SU-DHL-6 (cell line): Measurements from ENCODE around the gene MRPS22.

Source experiments
- H2AFZ ChIP-seq: fragments of 200-600 bp; sonication (generic); 2 replicates; pipeline ENCODE4 v1.6.1; 2014; ENCODE audit warnings: low read depth, mild to moderate bottlenecking, moderate library complexity, mixed read lengths, antibody characterized with exemption, low read length; ENCODE audit not compliant: severe bottlenecking
- H3F3A ChIP-seq: fragments of 200-600 bp; shearing (Covaris generic); 2 replicates; pipeline ENCODE4 v1.6.0; 2016; ENCODE audit warnings: antibody characterized with exemption, mild to moderate bottlenecking; ENCODE audit not compliant: insufficient read depth
- H3K27ac ChIP-seq: fragments of 200-600 bp; sonication (generic); 2 replicates; pipeline ENCODE4 v1.5.1; 2016; ENCODE audit warnings: low read depth, mild to moderate bottlenecking, low read length, moderate library complexity, mixed read lengths
- H3K27me3 ChIP-seq: fragments of 200-600 bp; sonication (generic), shearing (Covaris generic); 2 replicates; pipeline ENCODE4 v1.6.0; 2014; ENCODE audit warnings: mild to moderate bottlenecking, low read length
- H3K36me3 ChIP-seq: fragments of 200-600 bp; sonication (generic); 2 replicates; pipeline ENCODE4 v1.6.1; 2014; ENCODE audit warnings: mild to moderate bottlenecking, low read length, mixed read lengths
- H3K4me2 ChIP-seq: fragments of 300-600, 200-600 bp; shearing (Covaris generic), sonication (generic); 2 replicates; pipeline ENCODE4 v1.6.0; 2014; ENCODE audit warnings: low read length, low read depth, mild to moderate bottlenecking; ENCODE audit not compliant: poor library complexity, severe bottlenecking
- H3K4me3 ChIP-seq: fragments of 200-600 bp; sonication (generic); 2 replicates; pipeline ENCODE4 v1.5.1; 2014; ENCODE audit warnings: antibody characterized with exemption, low read length, mild to moderate bottlenecking, mixed read lengths; ENCODE audit not compliant: insufficient read depth, poor library complexity, severe bottlenecking
- H3K79me2 ChIP-seq: fragments of 200-600 bp; sonication (generic); 2 replicates; pipeline ENCODE4 v1.6.1; 2014; ENCODE audit warnings: mild to moderate bottlenecking, low read length, moderate library complexity; ENCODE audit not compliant: insufficient read depth
- H3K9ac ChIP-seq: fragments of 200-600 bp; sonication (generic); 2 replicates; pipeline ENCODE4 v1.7.0; 2014; ENCODE audit warnings: mild to moderate bottlenecking, low read length
- H3K9me2 ChIP-seq: fragments of 200-600 bp; sonication (generic); replicated peaks from 2 replicates; pipeline ENCODE4 v1.6.1; 2014; ENCODE audit warnings: low read length; ENCODE audit not compliant: insufficient read depth
- H3K9me3 ChIP-seq: fragments of 200-600 bp; sonication (generic); 2 replicates; pipeline ENCODE4 v1.6.1; 2014; ENCODE audit warnings: low read length, mixed read lengths; ENCODE audit not compliant: insufficient read depth
- H4K20me1 ChIP-seq: fragments of 200-600 bp; sonication (generic); 2 replicates; pipeline ENCODE4 v1.6.1; 2014; ENCODE audit warnings: low read depth, mild to moderate bottlenecking, antibody characterized with exemption, low read length, moderate library complexity, mixed read lengths
- EZH2phosphoT487 ChIP-seq: fragments of 200-600 bp; sonication (generic), shearing (Covaris generic); conservative IDR thresholded peaks from 2 replicates; pipeline ENCODE4 v1.6.1; 2018; ENCODE audit warnings: mild to moderate bottlenecking, antibody characterized with exemption, low read length, moderate library complexity, mixed read lengths
- TF ChIP-seq, protein P1 (sequence below): fragments of 200-600 bp; sonication (generic); IDR thresholded peaks from one replicate; pipeline ENCODE4 v1.5.1; 2017; ENCODE audit warnings: antibody characterized with exemption, mild to moderate bottlenecking, low read length, moderate library complexity; ENCODE audit not compliant: insufficient read depth, poor library complexity, severe bottlenecking

The MRPS22 gene

DNA sequence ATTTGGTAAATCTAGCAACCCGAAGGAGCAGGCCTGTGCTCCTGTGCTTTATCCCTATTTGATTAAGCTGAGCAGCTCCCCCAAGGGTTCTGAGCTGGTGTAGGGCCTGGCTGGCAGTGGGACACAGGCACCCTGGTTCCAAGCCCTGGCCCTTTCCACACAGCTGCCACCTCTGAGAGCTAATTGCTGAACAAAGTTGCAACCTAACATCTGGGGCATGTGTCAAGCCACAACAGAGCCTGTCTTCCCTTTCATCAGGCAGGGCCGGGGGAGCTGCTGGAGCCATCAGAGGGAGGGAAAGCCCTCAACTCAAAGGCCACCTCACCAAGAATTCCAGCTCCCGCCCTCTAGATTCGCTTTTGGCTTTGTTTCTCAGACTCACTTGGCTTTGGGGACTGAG, 17.1 kb upstream of the MRPS22 start:
- H3K9me3 ChIP-seq: no peaks in the 10 kb centered on the region
- no peak overlapping the region for H2AFZ ChIP-seq
- H3K4me3 ChIP-seq: no peak overlapping the region
- H3K27me3 ChIP-seq: no peaks in the 10 kb centered on the region
- H3K9ac ChIP-seq: no peak overlapping the region
- H3K36me3 ChIP-seq: no peaks in the 10 kb centered on the region
- no peaks in the 10 kb centered on the region for H3K9me2 ChIP-seq
- H3F3A ChIP-seq: no peaks in the 10 kb centered on the region
- no peaks in the 10 kb centered on the region for H3K79me2 ChIP-seq
- no peak overlapping the region for H3K4me2 ChIP-seq
- no peak for TF ChIP-seq EZH2phosphoT487
- TF ChIP-seq, protein P1, sequence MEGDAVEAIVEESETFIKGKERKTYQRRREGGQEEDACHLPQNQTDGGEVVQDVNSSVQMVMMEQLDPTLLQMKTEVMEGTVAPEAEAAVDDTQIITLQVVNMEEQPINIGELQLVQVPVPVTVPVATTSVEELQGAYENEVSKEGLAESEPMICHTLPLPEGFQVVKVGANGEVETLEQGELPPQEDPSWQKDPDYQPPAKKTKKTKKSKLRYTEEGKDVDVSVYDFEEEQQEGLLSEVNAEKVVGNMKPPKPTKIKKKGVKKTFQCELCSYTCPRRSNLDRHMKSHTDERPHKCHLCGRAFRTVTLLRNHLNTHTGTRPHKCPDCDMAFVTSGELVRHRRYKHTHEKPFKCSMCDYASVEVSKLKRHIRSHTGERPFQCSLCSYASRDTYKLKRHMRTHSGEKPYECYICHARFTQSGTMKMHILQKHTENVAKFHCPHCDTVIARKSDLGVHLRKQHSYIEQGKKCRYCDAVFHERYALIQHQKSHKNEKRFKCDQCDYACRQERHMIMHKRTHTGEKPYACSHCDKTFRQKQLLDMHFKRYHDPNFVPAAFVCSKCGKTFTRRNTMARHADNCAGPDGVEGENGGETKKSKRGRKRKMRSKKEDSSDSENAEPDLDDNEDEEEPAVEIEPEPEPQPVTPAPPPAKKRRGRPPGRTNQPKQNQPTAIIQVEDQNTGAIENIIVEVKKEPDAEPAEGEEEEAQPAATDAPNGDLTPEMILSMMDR: no peak
- H3K27ac ChIP-seq: no peak overlapping the region
- no peaks in the 10 kb centered on the region for H4K20me1 ChIP-seq

DNA sequence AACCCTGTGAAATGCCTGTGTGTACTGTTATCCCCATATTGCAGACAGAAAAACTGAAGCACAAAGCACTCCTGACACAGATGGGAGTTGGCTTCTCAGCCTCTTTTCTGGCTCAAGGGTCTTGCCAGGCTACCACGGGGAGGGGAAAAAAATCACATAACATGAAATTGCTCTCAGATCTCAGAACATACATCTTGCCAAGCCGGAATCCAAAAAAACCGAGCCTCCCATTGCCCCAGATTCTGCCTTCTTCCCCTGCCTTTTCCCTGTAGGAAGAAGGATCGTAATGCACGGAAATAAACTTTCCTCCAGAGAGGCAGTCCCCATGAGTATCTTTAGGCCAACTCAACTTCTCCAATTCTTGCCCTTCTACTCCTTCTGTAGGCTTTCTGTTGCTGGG, 16.6 kb upstream of the MRPS22 start:
- no peaks in the 10 kb centered on the region for H3K79me2 ChIP-seq
- H3K9me2 ChIP-seq: no peaks in the 10 kb centered on the region
- no peak overlapping the region for H3K4me3 ChIP-seq
- H2AFZ ChIP-seq: no peak overlapping the region
- no peaks in the 10 kb centered on the region for H4K20me1 ChIP-seq
- no peaks in the 10 kb centered on the region for H3K27me3 ChIP-seq
- no peaks in the 10 kb centered on the region for H3K9me3 ChIP-seq
- no peak overlapping the region for H3K27ac ChIP-seq
- no peaks in the 10 kb centered on the region for H3K36me3 ChIP-seq
- no peak overlapping the region for H3K4me2 ChIP-seq
- H3K9ac ChIP-seq: no peak overlapping the region
- TF ChIP-seq EZH2phosphoT487: no peak
- TF ChIP-seq, protein P1: no peak
- no peaks in the 10 kb centered on the region for H3F3A ChIP-seq

DNA sequence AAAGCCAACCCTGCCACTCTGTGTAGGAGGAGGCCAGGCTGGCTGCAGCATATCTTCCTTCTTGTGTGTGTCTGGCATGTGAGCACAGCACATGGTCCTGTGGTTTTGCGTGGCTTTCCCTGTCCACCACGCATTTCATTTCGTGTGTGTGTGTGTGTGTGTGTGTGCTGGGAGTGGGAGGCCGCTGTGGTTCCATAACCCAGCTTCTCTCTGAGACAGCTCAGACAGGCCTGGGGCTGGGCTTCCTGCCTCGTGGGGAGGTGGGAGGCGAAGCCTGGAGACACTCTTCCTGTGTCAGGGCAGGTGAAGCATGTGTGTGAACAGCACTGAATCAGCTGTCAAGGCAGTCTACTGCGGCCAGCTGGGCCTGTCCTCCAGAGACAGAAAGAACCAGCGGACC, 16.0 kb upstream of the MRPS22 start:
- Histone ChIP-seq H3K36me3 (no peaks in the 10 kb centered on the region), H3K9me2 (no peaks in the 10 kb centered on the region), H3K27me3 (no peaks in the 10 kb centered on the region), H3K9ac (no peak overlapping the region), H3K4me2 (no peak overlapping the region), H3K4me3 (no peak overlapping the region), H3K27ac (no peak overlapping the region), H3K79me2 (no peaks in the 10 kb centered on the region), H4K20me1 (no peaks in the 10 kb centered on the region), H2AFZ (no peak overlapping the region), H3K9me3 (no peaks in the 10 kb centered on the region), H3F3A (no peaks in the 10 kb centered on the region)
- TF ChIP-seq EZH2phosphoT487: no peak
- TF ChIP-seq, protein P1: no peak
